GM18909 (cell line): ENCODE data around the gene PNMA8C.
"Not testable (repeated sequence)": the region's sequence is repeated elsewhere in the genome, so short reads cannot be mapped to it uniquely, and the experiment has no call there.

ENCODE experiments used
- ATAC-seq: cut with Tn5 transposase; IDR thresholded peaks from one replicate; pipeline ENCODE4 v1.9.1; 2021; ENCODE audit warnings: mild to moderate bottlenecking; ENCODE audit not compliant: unreplicated experiment, poor library complexity

Gene PNMA8C

DNA sequence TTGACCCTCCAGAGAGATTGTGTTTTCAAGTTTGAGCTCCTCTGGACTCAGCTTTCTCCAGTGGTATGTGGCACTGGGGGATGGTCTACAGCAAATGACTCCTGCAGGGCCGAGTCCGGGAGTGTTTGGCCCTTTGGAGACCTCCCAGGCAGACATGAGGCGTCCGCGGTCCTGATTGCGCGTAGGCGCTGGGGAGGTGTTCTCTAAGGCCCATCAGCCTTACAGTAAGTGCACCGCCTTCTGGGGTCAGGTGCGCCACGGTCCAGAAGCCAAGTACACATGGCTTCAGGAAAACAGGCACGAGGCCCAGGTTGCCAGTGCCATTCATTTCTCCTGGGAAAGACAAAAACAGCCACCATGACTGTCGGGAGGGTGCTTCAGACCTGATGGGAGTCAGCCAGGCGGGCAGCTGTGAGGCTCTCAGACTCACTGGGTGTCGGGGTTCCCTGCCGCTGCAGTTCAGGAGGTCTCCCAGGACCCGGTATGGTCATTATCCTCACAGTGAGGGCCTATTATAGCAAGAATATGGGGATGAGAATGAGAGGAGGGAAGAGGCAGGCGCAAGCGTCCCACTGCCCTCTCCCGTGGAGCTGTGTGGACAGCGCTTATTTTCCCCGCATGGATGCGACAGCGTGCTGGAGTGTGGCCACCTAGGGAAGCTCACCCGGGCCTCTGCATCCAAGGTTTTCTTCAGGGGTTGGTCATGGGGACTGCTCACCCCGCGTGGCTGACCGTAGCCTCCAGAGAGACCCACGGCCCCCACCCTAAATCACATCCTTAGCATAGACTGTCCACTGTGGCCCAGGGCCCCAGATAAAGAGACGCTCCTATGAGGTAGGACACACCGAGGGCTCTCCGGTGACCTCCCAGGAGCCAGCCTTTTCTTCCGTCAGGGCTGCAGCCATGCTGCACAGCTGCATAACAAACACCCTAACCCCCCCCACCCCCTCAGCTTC is 37.2 kb downstream of the PNMA8C start:
- no peak for ATAC-seq

DNA sequence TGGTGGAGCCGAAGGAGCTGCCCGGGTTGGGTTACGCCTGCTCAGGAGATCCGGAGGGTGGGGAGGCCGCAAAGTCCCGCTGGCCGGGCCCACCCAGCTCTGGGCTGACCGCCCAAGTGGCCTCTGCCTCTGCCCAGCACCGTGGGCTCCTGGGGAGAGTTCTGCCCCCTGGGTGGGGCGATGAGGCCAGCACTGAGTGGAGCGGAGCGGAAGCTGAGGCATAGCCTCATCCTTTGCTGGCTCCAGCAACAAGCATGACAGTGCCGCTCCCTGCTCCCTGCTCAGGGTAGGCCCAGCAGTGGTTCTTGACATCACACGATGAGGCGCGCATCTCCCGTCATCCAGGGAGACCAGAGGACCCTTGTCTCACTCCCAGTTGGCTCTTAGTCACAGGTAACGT is 37.9 kb downstream of the PNMA8C start:
- no peak for ATAC-seq

DNA sequence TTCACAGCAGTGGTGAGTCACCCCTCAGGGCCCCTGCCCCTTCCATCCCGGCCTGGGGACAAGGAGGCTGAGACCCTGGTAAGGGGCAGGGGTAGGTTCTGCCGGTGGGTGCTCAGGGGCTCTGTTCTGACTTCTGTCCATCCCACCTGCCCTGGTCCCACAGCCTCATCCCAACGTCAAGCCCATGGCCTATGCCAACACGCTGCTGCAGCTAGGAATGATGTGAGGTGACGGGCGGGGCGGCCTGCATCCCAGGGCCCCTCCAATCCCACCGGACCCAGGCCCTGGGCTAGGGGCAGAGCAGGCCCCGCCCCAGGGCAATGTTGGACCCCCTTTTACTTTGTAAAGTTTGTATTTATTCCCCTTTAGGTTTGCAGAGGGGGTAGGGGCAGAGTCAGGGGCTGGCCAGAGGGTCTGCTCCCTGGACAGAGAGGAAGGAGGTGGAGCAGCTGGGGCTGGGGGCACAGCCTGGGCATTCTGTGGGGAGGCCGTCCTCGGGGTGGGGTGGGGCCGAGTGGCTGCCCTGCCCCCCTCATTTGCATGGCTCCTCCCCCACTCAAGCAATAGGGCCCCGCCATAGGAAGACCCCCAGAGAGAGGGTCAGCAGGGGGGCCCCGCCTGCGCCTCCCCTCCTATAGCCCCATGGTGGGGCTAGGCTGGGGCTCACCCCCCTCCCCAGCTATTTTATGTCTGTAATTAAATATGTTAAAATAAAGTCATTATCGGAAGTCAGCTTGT is 38.4 kb downstream of the PNMA8C start:
- ATAC-seq = no peak

DNA sequence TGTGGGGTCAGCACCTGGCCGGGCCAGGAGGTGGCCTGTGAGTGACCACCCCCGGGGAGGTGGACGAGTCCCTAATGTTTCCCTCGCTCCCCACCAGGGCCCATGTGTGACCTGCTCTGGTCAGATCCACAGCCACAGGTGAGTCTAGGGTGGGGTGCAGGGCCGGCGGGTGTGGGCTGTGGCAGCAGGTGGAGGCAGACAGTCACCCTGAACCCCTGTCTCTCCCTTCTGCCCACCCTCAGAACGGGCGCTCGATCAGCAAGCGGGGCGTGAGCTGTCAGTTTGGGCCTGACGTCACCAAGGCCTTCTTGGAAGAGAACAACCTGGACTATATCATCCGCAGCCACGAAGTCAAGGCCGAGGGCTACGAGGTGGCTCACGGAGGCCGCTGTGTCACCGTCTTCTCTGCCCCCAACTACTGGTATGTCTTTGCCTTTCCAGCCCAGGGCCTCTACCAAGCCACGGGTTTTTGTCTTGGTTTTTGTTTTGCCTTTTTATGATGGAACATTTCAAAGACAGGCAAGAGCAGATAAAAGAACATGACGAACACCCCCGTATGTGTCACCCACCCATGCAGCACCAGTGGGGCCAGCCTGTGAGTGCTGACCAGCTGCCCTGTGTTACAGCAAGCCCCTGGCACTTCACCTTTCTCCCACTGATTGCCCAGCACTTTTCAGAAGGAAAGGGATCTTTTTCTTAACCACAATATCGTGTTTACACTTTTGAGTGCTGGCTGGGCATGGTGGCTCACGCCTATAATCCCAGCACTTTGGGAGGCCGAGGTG is 40.2 kb downstream of the PNMA8C start:
- no peak for ATAC-seq

DNA sequence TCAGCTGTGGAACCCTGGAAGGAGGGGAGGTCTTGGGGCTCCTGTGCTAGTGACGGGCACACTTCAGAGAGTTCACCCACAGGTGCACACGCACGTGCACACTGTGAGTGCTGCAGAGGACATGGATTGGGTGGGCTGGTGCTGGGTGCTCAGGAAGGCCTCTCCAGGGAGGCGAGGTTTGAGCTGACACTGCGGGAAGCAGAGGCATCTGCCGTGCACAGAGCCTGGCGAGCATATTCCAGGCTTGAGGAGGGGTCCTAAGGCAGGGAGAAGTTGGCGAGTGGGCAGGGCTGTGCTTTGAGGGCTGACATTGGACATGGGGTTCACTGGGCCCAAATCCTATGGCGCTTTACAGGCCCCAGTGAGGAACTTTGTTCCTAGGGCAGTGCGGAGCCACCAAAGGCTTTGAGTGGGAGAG is 41.0 kb downstream of the PNMA8C start:
- ATAC-seq = no peak

DNA sequence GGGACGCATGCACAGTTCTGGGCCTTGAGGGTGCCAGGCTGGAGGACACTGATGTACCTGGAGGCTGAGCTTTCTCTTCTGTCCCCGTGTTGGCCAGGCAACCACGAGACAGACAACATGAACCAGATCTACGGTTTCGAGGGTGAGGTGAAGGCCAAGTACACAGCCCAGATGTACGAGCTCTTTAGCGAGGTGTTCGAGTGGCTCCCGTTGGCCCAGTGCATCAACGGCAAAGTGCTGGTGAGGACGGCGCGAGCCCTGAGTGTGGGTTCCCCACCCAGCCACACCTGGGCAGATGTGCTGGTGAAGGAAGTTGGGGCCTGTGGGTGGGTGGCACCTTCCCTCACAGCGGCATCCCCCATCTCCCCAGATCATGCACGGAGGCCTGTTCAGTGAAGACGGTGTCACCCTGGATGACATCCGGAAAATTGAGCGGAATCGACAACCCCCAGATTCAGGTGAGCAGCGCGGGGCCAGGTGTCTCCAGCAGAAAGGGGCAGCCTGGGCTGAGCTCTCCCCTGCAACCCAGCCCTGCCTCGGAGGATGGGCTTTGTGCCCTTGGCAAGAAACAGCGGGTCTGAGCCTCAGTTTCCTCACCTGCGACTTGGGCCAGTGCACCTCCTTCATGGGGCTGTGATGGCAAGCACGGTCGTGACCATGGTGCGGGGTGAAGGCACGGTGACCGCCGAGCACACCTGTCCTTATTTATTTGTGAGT is 41.6 kb downstream of the PNMA8C start:
- no peak for ATAC-seq

DNA sequence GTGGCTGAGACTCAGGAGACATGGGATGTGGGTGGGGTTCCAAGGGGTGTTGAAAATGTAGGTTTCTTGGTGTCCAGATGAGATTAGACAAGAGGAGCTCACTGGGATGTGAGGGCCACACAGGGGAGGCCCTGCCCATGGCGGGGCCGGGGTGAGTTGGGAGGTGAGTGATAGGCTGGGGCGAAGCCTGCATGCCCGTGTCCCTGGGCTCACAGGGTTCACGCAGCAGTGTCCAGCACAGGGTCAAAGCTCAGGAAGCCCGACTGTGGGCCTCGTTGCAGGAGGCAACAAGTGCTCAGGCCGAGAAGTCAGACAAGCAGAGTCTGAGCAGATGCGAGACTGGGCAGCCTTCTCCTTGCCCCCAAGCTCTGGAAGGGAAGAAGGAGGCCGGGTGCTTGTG is 42.6 kb downstream of the PNMA8C start:
- ATAC-seq = no peak

DNA sequence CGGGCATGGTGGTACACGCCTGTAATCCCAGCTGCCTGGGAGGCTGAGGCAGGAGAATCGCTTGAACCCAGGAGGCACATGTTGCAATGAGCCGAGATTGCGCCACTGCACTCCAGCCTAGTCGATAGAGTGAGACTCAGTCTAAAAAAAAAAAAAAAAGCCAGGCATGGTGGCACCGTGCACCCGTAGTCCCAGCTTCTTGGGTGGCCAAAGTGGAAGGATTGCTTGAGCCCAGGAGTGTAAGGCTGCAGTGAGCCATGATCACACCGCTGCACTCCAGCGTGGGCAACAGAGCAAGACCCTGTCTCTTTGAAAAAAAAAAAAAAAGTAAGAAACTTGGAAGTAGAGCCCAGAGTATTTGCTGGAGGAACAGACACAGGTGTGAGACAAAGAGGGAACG is 43.1 kb downstream of the PNMA8C start:
- no peak for ATAC-seq

DNA sequence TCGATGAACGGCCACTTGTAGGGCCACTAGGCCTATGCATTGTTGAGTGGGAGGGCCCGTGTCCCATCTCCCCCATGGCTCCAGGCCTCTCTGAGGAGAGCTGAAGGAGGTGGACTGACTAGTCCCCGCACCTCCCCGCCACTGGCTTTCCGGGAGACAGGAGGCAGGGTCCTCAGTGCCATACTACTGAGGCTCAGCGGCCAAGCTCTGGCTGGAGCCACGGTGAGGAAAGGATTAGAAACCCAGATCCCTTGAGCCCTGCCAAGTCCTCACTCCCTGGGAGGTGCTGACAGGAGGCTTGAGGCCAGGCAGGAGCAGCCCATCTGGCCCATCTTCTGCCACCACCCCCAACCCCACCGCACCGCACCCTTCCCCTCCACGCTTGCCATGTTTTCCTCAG is 44.3 kb downstream of the PNMA8C start:
- ATAC-seq = no peak

DNA sequence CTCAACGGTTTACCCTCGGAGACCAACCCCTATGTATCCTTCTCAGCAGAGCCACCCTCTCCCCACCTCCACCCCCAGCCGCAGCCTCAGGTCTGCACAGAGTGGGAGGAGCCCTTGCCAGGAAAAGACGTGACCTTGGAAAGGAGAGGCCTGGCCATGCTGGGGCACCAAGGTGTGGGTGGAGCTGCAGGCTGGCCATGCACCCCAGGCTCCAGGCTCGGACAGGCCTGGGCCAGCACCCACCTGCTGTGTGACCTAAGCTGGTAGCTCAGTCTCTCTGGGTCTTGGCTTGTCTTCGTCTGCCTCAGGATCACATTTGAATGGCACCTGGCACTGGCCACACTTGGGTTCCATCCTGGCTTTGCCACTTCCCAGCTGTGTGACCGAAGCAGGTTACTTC is 44.9 kb downstream of the PNMA8C start:
- ATAC-seq = no peak

DNA sequence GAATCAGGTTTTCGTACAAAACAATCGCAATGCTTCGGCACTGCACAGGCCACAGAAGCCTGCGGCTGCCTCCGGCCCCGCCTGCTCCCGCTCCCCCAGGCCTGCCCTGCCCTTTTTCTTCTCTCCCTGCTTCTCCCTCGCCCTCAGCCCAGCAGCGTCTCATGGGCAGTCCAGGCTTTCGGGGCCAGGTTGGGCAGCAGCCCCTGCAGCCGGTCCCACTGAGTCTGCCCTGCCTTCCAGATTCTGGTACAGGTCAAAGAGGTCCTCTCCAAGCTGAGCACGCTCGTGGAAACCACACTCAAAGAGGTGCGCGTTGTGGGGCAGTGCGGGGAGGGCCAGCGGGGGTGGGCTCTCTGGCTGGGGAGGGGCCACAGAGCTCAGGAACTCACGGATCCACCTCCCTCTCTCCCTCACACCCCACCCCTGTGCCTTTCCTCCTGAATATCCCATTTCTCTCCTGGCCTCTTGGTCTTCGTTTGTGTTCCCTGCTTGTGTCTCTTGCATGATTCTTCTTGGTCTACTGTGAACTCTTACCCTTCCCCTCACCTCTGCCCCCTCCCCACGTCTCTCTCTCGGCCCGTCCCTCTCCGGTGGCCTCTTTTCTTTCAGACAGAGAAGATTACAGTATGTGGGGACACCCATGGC is 45.4 kb downstream of the PNMA8C start:
- no peak for ATAC-seq

DNA sequence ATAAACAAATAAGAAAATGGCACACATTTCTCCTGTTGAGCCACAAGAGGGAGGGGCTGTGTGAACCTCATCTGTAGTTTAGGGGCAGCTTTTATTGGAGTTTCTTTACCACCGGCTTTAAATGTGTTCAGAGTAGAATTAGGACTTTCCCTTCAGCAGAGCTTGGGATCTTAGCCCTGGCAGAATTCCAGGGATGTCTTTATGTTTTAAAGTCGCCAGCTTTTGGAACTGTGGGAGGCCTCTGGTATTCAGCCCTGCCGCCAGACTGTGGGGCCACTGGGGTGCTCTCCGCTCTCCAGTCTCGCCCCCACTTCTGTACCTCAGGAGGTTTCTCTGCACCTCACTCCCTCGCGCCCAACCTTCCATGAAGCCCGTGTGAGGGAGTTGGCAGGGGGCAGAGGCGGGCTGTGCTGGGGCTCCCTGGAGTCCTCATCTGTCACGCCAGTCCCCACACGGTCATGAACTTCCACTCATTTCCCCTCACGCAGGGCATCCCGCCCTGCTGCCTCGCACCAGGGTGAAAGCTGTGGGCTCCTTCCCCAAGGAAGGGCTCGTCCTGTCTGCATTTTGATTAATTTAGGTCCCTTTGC is 46.9 kb downstream of the PNMA8C start:
- no peak for ATAC-seq

DNA sequence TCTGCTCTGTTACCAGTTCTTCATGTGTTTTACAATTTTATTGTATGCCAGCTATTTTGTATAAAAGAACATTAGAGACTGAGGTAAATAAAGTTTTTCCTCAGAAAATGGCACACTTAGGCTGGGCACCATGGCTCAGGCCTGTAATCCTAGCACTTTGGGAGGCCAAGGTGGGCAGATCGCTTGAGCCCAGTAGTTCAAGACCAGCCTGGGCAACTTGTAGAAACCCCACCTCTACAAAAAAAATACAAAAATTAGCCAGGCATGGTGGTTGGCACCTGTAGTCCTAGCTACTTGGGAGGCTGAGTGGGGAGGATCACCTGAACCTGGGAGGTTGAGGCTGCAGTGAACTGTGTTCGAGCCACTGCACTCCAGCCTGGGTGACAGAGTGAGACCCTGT is 47.4 kb downstream of the PNMA8C start:
- ATAC-seq = no peak

DNA sequence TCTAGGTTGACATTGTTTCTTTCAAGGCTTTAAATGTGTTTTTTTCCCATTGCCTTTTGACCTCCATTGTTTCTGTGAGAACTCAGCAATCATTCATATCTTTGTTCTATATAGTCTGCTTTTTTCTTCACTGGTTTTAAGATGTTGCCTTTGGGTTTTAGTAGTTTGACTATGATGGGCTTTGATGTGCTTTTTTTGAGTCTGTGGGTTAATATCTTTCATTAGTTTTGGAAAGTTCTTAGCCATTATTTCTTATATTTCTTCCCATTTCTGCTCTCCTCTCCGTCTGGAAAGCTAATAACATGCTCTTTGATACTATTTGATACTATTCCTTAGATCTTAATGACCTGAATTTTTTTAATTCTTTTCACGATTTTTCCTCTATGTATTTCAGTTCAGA is 48.0 kb downstream of the PNMA8C start:
- ATAC-seq = no peak

DNA sequence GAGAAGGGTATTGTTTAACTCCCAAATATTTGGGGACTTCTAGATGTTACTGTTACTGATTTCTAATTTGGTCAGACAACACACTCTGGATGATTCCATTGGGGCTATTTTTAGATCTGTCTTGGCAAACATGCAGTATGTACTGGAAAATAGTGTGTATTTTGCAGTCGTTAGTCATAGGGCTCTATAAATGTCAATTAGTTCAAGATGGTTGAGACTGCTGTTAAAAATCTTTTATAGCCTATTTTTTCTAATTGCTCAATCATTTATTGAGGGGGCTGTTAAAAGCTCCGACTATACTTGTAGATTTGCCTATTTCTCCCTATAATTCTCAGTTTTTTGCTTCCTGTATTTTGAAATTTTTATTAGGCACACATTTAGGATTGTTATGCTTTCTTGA is 50.5 kb downstream of the PNMA8C start:
- ATAC-seq = no peak

DNA sequence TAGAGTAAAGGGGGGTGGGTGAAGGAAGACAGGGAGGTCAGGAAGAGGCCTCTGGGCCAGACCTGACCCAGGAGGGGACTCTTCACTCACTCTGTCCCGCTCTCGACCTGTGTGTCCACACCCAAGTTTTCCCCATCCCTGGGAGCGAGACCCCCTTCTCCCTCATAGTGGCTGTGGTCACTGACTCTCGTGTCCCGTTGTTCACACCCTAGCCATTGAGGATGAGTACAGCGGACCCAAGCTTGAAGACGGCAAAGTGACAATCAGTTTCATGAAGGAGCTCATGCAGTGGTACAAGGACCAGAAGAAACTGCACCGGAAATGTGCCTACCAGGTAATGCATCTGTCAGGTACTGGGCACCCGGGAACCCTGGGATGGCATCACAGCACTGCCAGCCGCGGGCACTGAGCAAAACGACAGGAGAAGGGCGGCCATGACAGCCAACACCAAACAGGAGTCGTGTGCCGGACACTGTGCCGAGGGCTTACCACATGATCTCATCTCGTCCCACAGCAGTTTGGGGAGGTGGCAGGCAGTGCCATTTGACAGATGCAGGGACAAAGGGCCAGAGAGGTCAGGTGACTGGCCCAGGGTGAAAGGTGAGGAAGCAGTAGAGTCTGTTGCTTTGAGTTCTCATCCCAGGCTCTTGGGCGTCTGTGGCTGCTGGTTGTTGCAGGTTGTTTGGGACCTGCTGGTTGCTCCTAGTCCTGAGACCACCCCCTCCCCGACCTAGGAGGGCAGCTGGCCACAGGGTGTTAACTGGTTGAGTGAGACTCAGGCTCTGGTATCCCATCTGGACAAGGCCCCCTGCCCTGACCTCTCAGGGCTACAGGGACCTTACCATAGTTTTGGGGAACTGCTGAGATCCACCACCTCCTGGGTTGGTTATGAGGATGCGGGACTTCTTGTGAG is 52.2 kb downstream of the PNMA8C start:
- ATAC-seq = no peak

DNA sequence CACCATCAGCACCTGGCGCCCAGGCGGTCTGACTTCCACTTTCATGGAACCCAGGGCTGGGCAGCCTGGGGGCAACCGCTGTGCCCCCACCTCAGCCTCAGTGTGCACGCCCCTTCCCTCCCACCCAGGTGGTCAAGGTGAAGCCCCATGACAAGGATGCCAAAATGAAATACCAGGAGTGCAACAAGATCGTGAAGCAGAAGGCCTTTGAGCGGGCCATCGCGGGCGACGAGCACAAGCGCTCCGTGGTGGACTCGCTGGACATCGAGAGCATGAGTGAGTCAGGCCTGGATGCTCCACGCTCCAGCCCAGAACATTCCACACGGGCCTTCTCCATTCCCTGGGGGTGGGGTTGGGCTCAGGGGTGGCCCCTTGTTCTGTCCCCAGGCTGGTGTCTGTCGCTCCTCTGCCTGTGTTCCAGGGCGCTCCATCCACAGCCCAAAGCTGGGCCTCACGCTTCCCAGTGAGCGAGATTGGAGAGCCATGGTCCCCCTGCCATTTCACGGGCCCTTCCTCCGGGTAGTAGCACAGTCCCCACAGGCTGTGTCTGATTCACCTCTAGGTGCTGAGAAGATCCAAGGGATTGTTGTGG is 53.2 kb downstream of the PNMA8C start:
- ATAC-seq = not testable (repeated sequence)
